Aorta (tissue), 5 donors: ENCODE measurements around the gene ANKRD11. TPM values are rescaled to one million over a fixed set of nuclear protein-coding genes. Genes with fewer than 3 reads are reported as not detected.
A peak's percentile ranks its signal among the peaks of the same experiment; 100 is the strongest.
"Not testable (repeated sequence)": the region's sequence is repeated elsewhere in the genome, so short reads cannot be mapped to it uniquely, and the experiment has no call there.

Source experiments
- ATAC-seq: fragments of 200-7000 bp; cut with Tn5 transposase; one replicate; pipeline ENCODE4 v1.9.1; 2022; ENCODE audit warnings: moderate library complexity; ENCODE audit not compliant: low FRiP score
- DNase-seq, 2 donors: peaks; one replicate each; pipeline ENCODE4 v3.0.0-alpha.2; 2020
- H3K27ac ChIP-seq, 2 donors: one replicate each; pipeline ENCODE4 v1.5.1; 2013; ENCODE audit warnings: low read length in 2 of 2, mild to moderate bottlenecking in 2 of 2, moderate library complexity in 2 of 2, control low read depth in 1 of 2, inconsistent platforms in 1 of 2, low read depth in 1 of 2
- H3K27me3 ChIP-seq, 2 donors: one replicate each; pipeline ENCODE4 v1.6.1; 2013; ENCODE audit warnings: control low read depth in 1 of 2, low read length in 1 of 2, mild to moderate bottlenecking in 1 of 2, moderate library complexity in 1 of 2; ENCODE audit not compliant: insufficient read depth in 2 of 2, control insufficient read depth in 1 of 2
- H3K36me3 ChIP-seq, 2 donors: one replicate each; pipeline ENCODE4 v1.6.1; 2013; ENCODE audit warnings: control low read depth in 1 of 2, low read length in 1 of 2, mild to moderate bottlenecking in 1 of 2; ENCODE audit not compliant: insufficient read depth in 2 of 2, control insufficient read depth in 1 of 2
- H3K4me1 ChIP-seq, 2 donors: one replicate each; pipeline ENCODE4 v1.6.1; 2013; ENCODE audit warnings: low read length in 2 of 2, control low read depth in 1 of 2, mild to moderate bottlenecking in 1 of 2, moderate library complexity in 1 of 2; ENCODE audit not compliant: insufficient read depth in 2 of 2, control insufficient read depth in 1 of 2
- H3K4me3 ChIP-seq, 2 donors: one replicate each; pipeline ENCODE4 v1.5.1; 2013; ENCODE audit warnings: low read length in 2 of 2, control low read depth in 1 of 2, mild to moderate bottlenecking in 1 of 2
- H3K9me3 ChIP-seq: one replicate; pipeline ENCODE4 v1.6.1; 2013; ENCODE audit warnings: mild to moderate bottlenecking, low read length; ENCODE audit not compliant: control insufficient read depth
- WGBS, 2 donors: extraction: QIAGEN DNeasy Blood & Tissue Kit; methylation state at CpG; one replicate each; pipeline ENCODE4 v1.1.7; 2013; 5-methylcytosine and 5-hydroxymethylcytosine counted together
- intact Hi-C, 2 donors: fragments of 100-400 bp; cut with DNase I; formaldehyde crosslinking; loops; one replicate each; pipeline versions ENCODE4 v1.14.2 to v1.15.0; 2022
- polyA plus RNA-seq, 2 donors: library from polyadenylated mRNA; stranded (reverse); fragments of 200-250 nt; gene quantifications; one replicate each; pipeline ENCODE4 v1.2.3, GENCODE V29; 2013
- total RNA-seq, 2 donors: library from RNA; stranded (reverse); fragmentation: NEBNext Ultra II Directional; extraction: Animal tissue kit (Norgen Biotek cat#: 25700); gene quantifications; one replicate each; pipeline ENCODE4 v1.2.1, GENCODE V29; 2021
- donor health status: healthy with polysubstance abuse.
- donor health status: Bipolar disorder and iron deficiency.
- donor health status: DM: no; HTN: no; CAD: no.
- donor health status: DM: no; HTN: no; CAD: no.
- donor health status: DM: yes; HTN: yes; CAD: no.

Gene ANKRD11
- total and polyA plus RNA-seq, 4 donors: 34.6 to 139 (median 90.1) TPM

- WGBS, 2 donors: 68 to 87% methylated on average over 5 of the region's 5 CpGs
- H3K27ac ChIP-seq, H3K27me3 ChIP-seq, H3K36me3 ChIP-seq, H3K9me3 ChIP-seq, H3K4me1 ChIP-seq, H3K4me3 ChIP-seq, DNase-seq, ATAC-seq, intact Hi-C loops: not testable (repeated sequence)
These were observed 27.0 kb downstream of the ANKRD11 start for GRCh38 chr16:89463312-89463711.

- intact Hi-C loops, DNase-seq, H3K27ac ChIP-seq, H3K9me3 ChIP-seq, H3K4me3 ChIP-seq, H3K36me3 ChIP-seq, H3K4me1 ChIP-seq, H3K27me3 ChIP-seq, ATAC-seq: not testable (repeated sequence)
- WGBS, 2 donors: 90 to 93% methylated on average over 12 to 30 of the region's 30 CpGs
These were observed 27.7 kb downstream of the ANKRD11 start for GRCh38 chr16:89462639-89463038.

- H3K9me3 ChIP-seq, ATAC-seq, H3K4me1 ChIP-seq, intact Hi-C loops, H3K36me3 ChIP-seq, H3K27me3 ChIP-seq, H3K27ac ChIP-seq, H3K4me3 ChIP-seq: not testable (repeated sequence)
- WGBS, 2 donors: 79 to 81% methylated on average over 10 to 15 of the region's 15 CpGs
- DNase-seq: peak in 1 of 2 donors; percentile 29
These were observed 28.5 kb downstream of the ANKRD11 start for GRCh38 chr16:89461890-89462289.

- H3K4me1 ChIP-seq: no peaks in the 10 kb centered on the region
- DNase-seq (no peak), ATAC-seq (no peak)
- no peaks in the 10 kb centered on the region for H3K36me3 ChIP-seq
- WGBS, 2 donors: 83 to 86% methylated on average over 6 of the region's 6 CpGs
- no peaks in the 10 kb centered on the region for H3K27me3 ChIP-seq
- no peak overlapping the region for H3K27ac ChIP-seq
- no peak overlapping the region for H3K4me3 ChIP-seq
- H3K9me3 ChIP-seq: no peaks in the 10 kb centered on the region
- intact Hi-C loops: no loop called here
These were observed 29.8 kb downstream of the ANKRD11 start for GRCh38 chr16:89460556-89460955.

GRCh38 chr16:89458967-89459366 lies 31.4 kb downstream of the ANKRD11 start:
- DNase-seq (no peak), ATAC-seq (no peak)
- H3K4me3 ChIP-seq: no peak overlapping the region
- H3K27ac ChIP-seq: no peak overlapping the region
- H3K9me3 ChIP-seq: no peaks in the 10 kb centered on the region
- H3K36me3 ChIP-seq: no peaks in the 10 kb centered on the region
- WGBS, 2 donors: 75 to 83% methylated on average over 2 of the region's 2 CpGs
- peaks cover 0 to 3% of the 10 kb centered on the region in 2 donors for H3K4me1 ChIP-seq
- intact Hi-C loops: no loop called here
- no peaks in the 10 kb centered on the region for H3K27me3 ChIP-seq

GRCh38 chr16:89458551-89458950 lies 31.8 kb downstream of the ANKRD11 start:
- Histone ChIP-seq H3K4me1 (peaks cover 0 to 7% of the 10 kb centered on the region in 2 donors), H3K27ac (no peak overlapping the region), H3K27me3 (no peaks in the 10 kb centered on the region), H3K36me3 (no peaks in the 10 kb centered on the region), H3K9me3 (no peaks in the 10 kb centered on the region), H3K4me3 (no peak overlapping the region)
- 78 to 80% methylated on average over 7 of the region's 7 CpGs for WGBS, 2 donors
- ATAC-seq (no peak), DNase-seq (peak in 1 of 2 donors; percentile 12)
- intact Hi-C loops: no loop called here

- Histone ChIP-seq H3K4me3 (no peak overlapping the region), H3K27me3 (no peaks in the 10 kb centered on the region), H3K9me3 (no peaks in the 10 kb centered on the region), H3K27ac (no peak overlapping the region), H3K4me1 (peaks cover 0 to 9% of the 10 kb centered on the region in 2 donors), H3K36me3 (no peaks in the 10 kb centered on the region)
- ATAC-seq: no peak
- WGBS, 2 donors: 74% methylated on average over 12 of the region's 12 CpGs
- peak in 1 of 2 donors; percentile 20 for DNase-seq
- intact Hi-C loops: no loop called here
These were observed 33.9 kb downstream of the ANKRD11 start for GRCh38 chr16:89456419-89456959.

- peaks cover 0 to 9% of the 10 kb centered on the region in 2 donors for H3K4me1 ChIP-seq
- 96 to 97% methylated on average over 2 of the region's 2 CpGs for WGBS, 2 donors
- intact Hi-C loops: no loop called here
- no peak overlapping the region for H3K27ac ChIP-seq
- no peak overlapping the region for H3K4me3 ChIP-seq
- no peak for ATAC-seq
- DNase-seq: no peak
- H3K9me3 ChIP-seq: no peaks in the 10 kb centered on the region
- no peaks in the 10 kb centered on the region for H3K36me3 ChIP-seq
- no peaks in the 10 kb centered on the region for H3K27me3 ChIP-seq
These were observed 34.7 kb downstream of the ANKRD11 start for GRCh38 chr16:89455692-89456091.

GRCh38 chr16:89455178-89455577 lies 35.2 kb downstream of the ANKRD11 start:
- ATAC-seq (no peak), DNase-seq (peak in 1 of 2 donors; percentile 0)
- H3K27ac ChIP-seq: no peak overlapping the region
- H3K9me3 ChIP-seq: no peaks in the 10 kb centered on the region
- WGBS, 2 donors: 88 to 93% methylated on average over 2 of the region's 2 CpGs
- no peak overlapping the region for H3K4me3 ChIP-seq
- no peaks in the 10 kb centered on the region for H3K27me3 ChIP-seq
- intact Hi-C loops: no loop called here
- no peaks in the 10 kb centered on the region for H3K36me3 ChIP-seq
- peaks cover 0 to 9% of the 10 kb centered on the region in 2 donors for H3K4me1 ChIP-seq
